ENCODE measurements around the gene TIMELESS.

- TF ChIP-seq CTCF (conservative IDR thresholded peaks at IDR 0.05; ENCODE audit: low read length) (no peak), EZH2phosphoT487 (IDR thresholded peaks at IDR 0.05; ENCODE audit: borderline replicate concordance, low read depth, low read length) (no peak)
These were observed 39.1 kb upstream of the TIMELESS start, which contains the start of gene GLS2 for GRCh38 chr12:56488041-56488955.

Measured in OCI-LY7 (cell line).